ENCODE measurements around the gene UBE2QL1.

Gene UBE2QL1

DNA sequence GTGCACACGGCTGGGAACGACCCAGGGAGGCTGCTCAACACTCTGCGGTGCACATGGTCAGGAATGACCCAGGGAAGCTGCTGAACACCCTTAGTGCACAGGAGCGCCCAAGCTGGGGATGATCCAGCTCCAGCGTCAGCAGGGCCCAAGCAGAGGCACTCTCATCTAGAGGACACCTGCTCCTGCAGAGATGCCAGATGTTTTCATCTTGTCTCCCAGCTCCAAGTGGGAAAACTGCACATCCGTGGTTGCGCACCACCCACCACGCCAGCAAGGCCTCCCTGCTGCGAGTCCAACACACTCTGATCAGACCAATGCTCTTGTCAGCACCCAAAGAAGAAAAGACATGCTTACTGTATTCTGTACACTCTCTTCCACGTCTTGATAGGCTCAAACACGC, 34.1 kb downstream of the UBE2QL1 start:
- no peak for DNase-seq

DNA sequence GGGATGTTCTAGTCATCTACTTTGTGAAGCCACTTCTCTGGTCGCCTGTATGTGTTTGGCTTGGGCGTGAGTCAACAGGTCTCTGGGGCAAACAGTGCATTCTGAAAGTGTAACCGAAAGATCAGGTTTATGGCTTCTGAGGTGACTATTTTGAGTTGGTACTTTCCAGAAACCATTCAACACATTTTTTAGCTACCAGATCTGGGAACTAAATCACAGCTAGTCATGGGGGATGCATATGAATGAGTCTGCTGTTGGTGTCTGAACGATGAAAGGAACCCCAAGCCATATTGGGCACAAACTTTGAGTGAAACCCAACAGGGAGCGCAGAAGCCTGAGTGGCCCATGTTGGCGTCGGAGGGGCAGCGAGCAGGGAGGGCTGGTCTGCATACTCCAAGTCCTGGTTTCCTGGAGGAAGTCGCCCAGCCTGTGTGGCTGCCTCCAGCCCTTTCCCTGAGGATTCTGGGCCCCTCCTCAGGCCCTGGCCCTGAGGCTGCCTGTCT, 35.3 kb downstream of the UBE2QL1 start:
- no peak for DNase-seq

DNA sequence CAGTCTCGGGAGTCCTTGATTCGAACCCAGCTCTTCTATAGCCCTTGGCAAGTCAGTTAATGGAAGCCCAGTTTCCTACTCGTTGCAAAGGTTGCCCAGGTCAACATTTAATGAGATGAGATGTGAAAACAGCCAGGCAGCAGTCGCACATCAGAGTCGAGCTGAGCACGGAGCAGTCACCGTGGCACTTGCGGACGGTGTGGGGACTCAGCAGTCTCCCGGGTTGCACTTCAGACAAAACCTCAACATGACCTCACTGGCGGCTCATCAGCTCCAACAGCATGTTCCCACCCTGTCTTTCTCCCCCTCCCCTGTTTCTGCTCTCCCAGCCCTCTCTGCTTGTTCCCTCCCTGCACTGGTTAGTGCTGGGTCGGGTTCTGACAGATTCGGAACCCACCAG, 35.8 kb downstream of the UBE2QL1 start:
- no peak for DNase-seq

DNA sequence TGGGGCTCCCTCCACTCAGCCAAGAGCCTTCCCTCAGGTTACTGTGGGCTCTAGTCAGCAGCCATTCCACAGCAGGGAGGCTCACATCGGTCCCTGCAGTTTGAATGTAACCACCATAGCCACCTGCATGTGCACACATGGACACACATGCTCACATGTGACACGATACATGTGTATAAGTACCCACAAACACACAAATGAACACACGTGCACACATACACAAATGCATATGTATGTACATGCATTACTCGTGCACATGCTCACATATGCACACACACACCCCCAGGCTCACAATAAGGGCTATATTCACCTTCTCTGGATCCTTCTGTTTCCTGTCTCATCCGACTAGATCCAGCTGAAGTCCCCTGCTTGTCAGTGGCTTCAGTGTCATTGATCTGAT, 36.2 kb downstream of the UBE2QL1 start:
- no peak for DNase-seq

DNA sequence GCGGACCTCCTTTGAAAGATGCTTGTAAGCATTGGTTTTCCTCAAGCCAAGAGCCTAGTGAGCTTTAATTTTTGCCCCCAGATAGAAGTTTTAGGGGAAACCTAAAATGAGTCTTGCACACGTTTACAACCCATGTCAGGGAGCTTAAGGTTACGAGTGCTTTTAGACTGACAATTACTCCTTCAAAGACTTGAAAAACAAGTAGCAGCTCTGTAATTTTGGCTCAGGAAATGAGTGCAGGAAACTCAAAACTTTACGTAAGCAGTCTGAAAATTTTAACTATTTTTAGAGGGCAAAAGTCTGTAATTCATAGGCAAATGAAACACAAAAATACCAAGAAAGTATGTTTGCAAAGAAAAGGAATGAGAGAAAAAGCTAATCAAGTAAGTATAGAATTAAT, 36.8 kb downstream of the UBE2QL1 start:
- DNase-seq = no peak

DNA sequence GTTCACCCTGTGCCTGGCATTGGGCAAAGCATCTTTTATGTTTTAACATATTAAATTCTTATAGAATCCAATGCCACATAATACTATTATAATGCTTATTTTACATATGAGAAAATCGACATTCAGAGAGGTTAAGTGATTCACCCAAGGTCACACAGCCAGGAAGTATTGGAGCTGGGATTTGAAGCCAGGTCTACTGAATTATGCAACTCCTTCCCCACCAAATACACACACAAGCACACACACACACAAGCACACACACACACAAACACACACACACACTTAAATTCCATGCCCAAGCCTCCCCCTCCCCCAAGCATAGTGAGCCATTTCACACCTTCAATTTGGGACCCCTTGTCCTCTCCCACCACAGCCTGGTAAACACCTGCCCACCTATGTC, 37.4 kb downstream of the UBE2QL1 start:
- no peak for DNase-seq

DNA sequence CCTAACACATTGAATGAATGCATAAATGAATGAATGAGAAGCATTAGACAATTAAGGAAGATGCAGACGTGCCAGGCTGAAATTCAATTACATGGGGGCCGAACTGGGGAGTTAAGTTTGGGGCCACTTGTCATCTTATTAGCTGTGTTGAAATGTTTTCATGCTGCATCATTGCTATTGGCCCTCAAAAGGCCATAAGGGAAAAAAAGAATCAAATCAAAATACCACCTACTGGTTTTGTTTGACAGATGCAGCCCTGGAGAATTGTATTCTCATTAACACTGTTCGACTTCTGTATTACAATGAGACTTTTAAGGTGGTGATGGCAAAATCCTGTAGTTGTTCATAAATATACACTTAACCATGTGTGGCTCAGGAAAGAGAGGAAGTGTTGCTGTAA, 38.4 kb downstream of the UBE2QL1 start:
- no peak for DNase-seq

DNA sequence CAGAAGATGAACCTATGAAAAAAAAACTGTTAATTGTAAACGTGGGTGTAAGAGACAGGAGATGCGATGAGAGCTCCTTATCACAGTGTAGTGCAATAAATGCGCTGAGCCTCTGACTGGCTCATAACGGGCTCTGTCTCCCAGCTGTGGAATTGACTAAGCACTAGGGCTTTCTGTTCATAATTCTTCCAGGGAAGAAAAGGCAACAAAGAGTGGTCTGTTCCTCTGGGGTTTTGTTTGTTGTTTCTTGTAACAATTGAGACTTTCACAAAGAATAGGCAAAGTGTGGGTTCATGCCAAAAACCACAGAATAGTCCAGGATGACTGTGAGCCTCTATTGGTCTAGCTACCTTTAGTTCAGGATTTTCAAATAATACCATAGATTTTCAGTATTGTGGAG, 39.4 kb downstream of the UBE2QL1 start:
- no peak for DNase-seq

DNA sequence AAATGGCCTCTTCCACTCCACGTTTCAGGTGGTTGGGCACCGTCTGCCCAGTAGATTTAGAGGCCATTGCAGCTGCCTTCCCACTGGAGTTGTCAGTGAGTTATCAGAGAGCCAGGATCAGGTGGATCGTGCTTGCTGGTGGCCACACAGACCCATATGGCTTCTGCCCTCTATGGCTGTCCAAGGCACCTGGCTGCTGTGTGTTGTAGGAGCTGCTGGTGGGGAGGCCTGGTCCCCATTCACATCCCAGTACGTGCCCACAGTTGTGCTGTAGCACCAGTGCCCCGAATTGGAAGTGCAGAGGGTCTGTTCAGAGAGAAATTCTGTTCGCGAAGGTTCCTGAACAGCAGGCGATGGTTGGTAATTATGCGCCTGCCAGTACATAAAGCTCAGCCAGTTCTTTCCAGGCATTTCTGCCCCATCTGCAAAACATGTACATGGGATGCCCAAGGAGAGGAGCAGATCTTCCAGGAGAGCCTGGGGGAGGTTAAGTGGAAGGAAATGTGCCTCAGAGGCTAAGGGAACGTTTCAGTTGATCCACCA, 41.1 kb downstream of the UBE2QL1 start:
- DNase-seq = no peak

DNA sequence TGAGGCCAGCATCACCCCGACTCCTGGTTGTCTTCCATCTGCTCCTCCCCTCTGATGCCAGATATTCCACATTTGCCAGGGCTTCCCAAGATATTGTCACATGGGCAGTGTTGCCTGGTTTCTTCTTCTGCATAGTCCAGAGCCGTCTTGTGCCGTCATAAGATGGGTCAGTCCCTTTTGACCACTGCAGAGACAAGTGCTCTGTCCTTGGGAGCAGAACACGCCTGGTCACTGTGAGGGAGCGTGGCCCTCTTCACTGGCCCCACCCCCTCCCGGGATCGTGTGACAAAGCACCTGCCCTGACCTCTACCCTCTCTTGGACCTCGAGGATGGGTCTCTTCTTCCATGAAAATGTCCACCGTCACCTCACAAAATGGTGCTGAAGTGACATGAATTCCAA, 41.6 kb downstream of the UBE2QL1 start:
- no peak for DNase-seq

DNA sequence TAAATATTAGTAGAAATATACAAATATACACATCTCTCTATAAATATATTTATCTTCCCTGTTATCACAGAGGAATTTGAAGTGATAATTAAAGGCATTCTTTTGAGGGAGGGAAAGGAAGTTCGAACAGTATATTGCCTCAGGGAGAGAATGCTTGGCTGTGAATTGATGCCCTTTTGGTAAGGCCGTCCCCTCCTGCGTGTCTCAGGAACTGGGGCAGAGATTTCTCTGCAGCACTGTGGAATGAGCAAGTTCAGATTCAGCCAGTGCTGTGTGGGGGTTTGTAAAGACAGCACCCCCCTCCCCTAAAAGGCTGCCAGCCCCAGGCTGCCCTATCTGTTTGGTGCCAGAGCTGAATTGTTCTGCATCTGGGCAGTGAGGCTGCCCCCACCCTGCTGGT, 42.0 kb downstream of the UBE2QL1 start:
- no peak for DNase-seq

DNA sequence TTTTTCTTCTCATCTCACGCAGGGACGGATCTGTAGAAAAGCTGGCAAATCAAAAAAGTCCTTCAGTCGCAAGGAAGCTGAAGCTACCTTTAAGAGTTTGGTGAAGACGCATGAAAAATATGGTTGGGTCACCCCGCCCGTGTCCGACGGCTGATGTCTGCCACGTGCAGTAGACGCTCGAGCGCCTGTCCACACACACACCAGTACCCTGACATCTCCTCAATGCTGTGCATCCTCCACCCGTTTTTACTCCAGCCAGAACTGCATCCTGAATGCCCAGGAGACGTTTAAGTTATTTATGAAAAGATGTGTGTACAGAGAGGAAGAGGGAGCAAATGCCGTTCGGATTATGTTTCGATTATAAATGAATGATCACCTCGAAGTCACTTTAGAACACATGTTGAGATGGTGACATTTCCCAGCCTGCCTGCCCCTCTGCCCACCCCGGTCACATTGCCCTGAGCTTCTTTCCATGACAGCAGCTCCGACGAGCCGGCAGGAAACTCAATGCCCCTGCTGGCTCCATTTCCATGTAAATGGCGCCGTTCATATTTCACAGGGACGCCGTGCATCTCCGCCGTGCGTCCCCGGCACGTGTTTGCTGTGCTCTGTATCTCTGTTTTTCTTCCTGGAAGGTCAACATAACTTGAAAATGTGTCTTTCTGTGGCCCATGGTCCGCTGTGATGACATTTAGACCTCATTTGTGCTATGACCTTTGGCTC, 42.7 kb downstream of the UBE2QL1 start:
- DNase-seq = no peak

DNA sequence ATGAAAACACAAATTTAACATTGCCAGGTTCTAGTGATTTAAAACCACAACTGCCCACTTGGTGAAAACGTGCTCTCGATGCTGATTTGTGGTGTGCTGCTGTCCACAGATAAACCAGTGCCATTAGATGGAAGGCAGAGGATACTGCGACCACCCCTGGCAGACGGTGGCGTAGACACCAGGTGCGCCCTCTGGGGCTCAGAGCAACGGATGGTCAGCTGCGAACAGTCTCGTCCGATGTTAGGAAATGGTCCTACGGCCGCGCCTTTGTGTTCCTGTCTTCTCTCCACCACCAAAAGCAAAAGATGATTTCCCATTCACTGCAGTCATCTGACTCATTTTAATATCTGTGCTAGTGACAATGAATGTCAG, 43.2 kb downstream of the UBE2QL1 start:
- DNase-seq = no peak

DNA sequence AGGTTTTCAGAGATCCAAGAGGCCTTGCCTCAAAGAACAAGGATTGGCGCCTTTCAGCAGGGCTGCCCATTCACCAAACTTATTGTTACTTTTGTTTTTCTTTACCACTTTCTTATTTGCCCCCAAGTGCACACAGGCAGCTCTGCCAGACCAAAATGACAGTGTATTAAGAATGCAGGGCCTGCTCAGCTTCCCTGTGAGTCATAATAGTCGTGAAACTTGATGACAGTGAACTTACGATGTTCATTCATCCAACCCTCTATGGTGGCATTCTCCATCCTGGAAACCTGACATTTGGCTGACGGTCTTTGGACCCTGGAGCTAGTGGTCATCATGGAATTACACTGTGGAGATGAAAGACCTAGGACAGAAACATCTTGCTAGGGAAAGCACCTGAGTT, 44.3 kb downstream of the UBE2QL1 start:
- DNase-seq = no peak

DNA sequence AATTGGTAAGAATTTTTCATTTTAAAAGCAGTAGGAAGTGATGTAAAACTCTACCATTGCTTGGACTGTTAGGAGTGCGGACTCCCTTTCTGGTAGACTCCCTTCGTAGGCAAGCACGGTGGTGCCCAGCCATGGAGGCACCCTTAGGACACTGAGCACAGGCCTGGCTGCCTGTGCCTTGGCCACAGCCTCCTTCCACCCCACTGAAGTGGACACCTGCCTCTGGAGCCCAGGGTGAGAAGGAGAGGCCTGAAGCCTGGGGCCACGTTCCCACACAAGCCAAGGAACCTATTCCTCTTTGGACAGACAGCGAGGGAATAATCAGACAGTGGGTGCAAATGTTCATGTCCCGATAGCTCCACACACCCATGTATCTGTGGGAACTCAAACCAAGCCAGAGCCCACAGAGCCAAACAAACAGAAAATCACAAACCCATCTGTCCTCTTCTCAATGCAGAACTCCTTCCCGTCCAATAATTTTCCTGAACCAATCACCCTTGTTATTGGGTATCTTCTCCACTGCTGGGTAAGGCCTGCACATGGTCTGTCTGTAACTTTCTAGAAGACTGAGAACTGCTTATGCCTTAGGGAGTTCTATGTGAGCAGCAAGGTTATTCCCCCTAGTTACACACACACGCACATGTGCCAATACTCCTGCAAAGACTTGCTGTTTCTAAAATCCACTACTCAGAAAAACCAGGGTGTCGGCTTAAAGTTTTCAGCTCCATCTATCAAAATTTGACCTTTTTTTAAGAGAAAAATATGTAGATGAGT, 45.2 kb downstream of the UBE2QL1 start:
- no peak for DNase-seq

DNA sequence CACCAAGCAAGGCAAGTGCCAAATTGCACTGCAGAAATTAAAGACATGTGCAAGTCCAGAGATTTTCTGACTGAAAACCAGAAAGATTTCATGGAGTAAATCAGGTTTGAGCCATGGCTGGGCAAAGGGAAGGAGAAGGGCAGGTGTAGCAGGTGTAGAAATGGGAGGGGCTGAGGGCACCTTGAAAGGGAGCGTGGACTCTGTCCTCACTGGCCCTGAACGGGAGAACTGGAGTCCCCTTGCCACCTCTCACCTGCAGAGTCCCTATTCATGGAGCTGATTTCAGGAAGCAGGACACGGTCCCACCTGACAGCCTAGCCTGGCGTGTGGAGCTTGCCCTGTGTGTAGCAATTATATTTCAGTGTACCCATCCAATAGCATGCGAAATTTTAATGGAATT, 46.3 kb downstream of the UBE2QL1 start:
- no peak for DNase-seq

DNA sequence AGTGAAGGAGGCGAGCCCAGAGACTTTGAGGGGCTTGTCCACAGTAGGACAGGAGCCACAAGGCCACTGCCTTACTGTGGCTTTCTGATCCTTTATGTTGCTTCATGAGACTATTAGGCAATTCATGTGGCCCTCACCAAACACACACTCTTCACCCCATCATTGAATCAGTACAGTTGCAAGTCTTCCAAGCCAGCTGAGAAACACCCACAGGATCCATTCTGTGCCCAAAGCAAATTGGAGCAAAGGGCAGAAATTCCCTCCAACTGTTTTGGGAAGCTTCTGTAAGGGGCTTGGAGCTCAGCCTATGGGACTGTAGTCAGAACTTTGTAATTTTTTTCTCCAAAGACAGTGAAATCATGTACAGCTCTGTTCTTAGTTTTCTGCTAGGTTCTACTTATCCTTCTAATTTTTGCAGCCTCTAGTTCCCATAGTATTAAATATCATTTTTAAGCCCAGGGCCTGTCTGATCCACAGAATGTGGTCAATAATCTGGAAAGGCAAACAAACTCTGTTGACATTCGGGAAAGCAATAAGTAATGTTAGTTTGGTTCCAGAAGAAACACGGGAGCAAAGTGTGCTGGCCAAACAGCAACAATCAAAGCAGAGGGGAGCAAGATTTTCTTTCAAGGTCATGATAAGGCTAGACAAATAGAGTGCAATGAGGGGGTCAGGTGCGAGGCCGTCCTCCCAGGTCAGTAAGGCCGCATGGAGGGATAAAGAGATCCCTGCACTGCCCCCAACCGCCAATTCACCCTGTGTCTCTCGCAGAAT, 47.0 kb downstream of the UBE2QL1 start:
- no peak for DNase-seq

DNA sequence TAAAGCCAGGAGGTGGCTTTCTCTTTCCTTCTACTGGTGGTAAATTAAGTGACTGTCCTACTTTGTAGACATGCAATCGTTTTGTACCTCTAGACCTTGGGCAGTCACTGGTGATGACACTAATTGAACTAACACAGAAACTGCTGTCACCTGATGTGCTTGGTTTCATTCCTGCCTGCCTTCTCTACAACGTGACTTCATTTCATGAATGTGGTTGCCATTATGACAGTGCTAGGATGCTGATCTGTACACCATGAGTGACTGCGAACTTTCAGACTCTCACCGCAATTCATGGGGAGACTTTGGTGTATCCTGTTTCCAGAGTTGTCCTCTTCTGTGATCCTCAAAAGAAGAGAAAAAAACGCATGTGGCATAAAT, 47.5 kb downstream of the UBE2QL1 start:
- no peak for DNase-seq

DNA sequence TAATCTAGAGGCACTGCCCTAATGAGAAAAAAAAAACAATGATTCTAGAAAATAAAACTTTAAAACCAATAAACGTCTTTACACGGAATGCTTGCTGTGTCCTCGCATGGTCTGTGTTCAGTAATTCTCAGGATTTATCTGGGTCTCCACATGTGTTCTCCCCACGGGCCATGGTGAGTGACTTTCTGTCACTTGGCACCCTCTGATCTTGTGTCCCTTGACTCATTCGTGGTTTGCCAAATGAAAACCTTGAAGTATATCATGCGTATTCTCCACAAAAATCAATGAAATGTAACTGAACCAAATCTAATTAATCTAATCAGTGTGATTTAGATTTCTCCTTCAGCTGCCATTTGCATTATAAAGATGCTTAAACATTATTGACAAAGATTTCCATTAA, 48.0 kb downstream of the UBE2QL1 start:
- no peak for DNase-seq

DNA sequence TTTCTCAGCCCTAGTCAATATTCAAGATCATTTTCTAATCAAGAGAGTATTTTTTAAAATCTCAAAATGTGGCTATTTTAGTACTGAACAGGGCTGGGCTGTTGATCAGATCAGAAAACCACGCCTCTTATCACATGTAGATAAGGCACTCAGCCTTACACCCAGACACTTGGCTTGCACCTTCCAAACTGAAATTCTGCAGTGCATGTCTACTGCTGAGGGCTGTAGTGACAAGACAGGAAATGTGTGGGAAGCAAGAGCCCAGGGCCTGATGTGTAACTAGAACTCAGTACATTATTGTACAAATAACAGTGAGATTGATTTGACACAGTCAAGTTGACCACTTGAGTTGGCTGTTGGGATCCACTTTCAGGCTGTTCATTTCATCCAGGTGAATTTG, 48.6 kb downstream of the UBE2QL1 start:
- DNase-seq = no peak

DNA sequence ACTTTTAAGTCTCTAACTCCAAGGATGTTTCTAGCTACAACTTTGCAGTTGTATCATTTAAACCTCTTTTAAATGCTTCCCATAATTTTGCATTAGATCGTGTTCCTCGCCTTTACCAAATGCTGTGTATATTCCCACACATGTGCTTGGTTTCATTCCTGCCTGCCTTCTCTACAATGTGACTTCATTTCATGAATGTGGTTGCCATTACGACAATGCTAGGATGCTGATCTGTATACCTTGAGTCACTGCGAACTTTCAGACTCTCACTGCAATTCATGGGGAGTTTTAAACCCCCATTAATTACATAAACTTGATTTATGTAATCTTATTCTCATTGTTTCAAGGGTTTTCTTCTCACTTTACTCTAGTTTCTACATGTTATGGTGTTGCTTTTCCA, 50.3 kb downstream of the UBE2QL1 start:
- no peak for DNase-seq

DNA sequence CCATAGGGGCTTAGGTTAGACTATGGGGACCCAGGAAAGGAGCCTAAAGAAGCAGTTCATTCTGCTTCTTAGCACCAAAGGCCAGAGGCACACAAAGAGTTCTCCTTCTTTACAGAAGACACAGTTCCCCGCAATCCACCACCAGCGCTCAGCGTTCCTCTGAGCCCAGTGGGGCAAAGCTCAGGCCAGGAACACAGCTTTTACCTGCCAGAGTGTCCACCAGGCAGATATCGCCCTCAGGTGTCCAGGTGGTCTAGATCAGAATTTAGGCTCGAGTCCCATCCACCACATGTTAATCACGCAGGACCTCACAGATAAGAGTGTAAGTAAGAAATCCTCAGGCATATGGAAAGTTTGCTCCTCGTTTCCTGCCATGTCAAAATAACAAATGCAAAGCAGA, 53.0 kb downstream of the UBE2QL1 start:
- no peak for DNase-seq

DNA sequence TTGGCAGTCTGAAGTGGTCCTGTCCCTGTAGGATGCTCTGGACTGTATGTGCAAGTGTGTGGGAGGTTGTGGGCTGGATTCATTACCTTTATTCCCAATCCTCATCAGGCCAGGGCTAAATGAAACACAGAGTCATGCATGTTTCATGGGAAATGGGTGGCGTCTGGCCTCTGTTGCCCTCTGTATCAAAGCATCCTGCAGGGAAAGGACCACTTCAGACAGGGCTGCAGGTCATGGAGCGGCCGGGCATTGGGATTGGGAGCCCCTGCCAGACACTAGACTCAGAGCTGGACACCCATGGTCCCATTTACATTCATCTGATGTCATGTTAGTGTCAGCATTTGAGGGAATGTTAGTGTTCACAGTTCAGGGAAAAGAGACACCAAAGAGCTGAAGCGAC, 53.8 kb downstream of the UBE2QL1 start:
- no peak for DNase-seq

DNA sequence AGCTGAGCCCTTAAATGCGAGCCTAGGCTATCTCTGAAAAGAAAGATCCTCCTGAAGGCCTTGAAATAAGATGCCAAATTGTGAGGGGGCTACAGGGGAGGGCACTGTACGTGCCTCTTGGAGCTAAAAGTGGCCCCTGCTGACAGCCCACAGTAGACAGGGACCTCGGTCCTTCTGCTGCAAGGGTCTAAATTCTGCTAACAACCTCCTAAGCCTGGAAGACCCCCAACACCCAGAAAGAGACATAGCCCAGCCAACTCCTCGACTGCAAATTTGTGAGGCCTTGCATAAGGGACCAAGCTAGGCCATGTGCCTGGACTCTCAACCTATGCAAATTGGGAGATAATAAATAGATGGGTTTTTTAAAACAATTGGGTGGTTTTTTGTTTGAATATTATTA, 54.7 kb downstream of the UBE2QL1 start:
- no peak for DNase-seq
